HFFc6 (cell line): Measurements from ENCODE around the gene SYNGR2. TPM values are rescaled to one million over a fixed set of nuclear protein-coding genes. Genes with fewer than 3 reads are reported as not detected.

Source experiments
- DNase-seq: peaks from one replicate; pipeline ENCODE4 v3.0.0-alpha.2; 2018
- H3K27ac Mint-ChIP-seq: 2 replicates; pipeline ENCODE4 v1.8.0; 2020; ENCODE audit warnings: mild to moderate bottlenecking, mixed read lengths
- H3K27me3 Mint-ChIP-seq: 2 replicates; pipeline ENCODE4 v1.8.0; 2021; ENCODE audit warnings: mild to moderate bottlenecking, moderate library complexity, mixed read lengths; ENCODE audit not compliant: insufficient read depth
- H3K36me3 Mint-ChIP-seq: 2 replicates; pipeline ENCODE4 v1.8.0; 2021; ENCODE audit warnings: low read depth, mixed read lengths
- H3K4me1 Mint-ChIP-seq: 2 replicates; pipeline ENCODE4 v1.8.0; 2020; ENCODE audit warnings: low read depth, mixed read lengths
- H3K4me3 Mint-ChIP-seq: 2 replicates; pipeline ENCODE4 v1.8.0; 2020; ENCODE audit warnings: mild to moderate bottlenecking, moderate library complexity, mixed read lengths
- H3K9me3 Mint-ChIP-seq: 2 replicates; pipeline ENCODE4 v1.8.0; 2020; ENCODE audit warnings: mild to moderate bottlenecking, mixed read lengths
- total RNA-seq, 6 experiments: library from RNA; stranded (reverse); fragmentation: NEBNext Ultra II Directional; extraction: Animal tissue kit (Norgen Biotek cat#: 25700); gene quantifications; 2 replicates in 1 of 6; 3 replicates in 5 of 6; pipeline ENCODE4 v1.2.3, GENCODE V29; 2021
- TF ChIP-seq, protein P1 (sequence below): fragments of 200-600 bp; sonication (generic); IDR thresholded peaks from 2 replicates; pipeline ENCODE4 v1.5.0; 2021; ENCODE audit warnings: antibody characterized with exemption, mild to moderate bottlenecking

SYNGR2 gene
- total RNA-seq, 6 experiments from 2014 or later: 44.6 to 104 (median 54.7) TPM

DNA sequence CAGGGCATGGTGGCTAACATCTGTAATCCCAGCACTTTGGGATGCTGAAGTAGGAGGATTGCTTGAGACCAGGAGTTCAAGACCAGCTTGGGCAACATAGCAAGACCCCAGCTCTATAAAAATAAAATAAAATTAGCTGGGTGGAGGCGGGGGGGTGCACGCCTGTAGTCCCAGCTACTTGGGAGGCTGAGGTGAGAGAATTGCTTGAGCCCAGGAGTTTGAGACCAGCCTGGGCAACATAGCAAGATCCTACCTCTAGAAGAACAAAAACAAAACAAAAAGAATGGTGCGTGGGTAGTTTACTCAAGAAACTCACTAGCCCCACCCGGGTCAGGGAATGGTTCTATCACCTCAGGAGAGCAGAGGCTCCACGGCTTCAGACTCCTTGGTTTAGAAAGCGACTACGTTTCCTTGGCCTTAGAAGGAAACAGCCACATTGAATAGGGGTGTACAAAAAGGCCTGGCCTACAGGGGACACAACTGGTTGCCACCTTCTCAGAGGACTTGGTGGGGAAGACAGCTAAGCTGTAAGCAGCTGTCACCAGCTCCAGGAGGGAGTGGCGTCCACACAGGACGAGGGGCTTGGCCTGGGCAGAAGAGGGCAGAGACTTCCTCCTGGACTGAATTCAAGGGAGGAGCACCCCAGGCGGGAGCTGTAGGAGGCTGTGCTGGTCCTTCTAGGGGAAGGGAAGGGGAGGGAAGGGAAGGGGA, 17.8 kb downstream of the SYNGR2 start:
- Mint-ChIP-seq H3K4me1 (peaks cover 44% of the 10 kb centered on the region), H3K27ac (peak overlapping the region; percentile 43; the same call in 1 of the 2 replicates), H3K9me3 (no peaks in the 10 kb centered on the region; the same call in 1 of the 2 replicates), H3K4me3 (peak overlapping the region; percentile 91), H3K27me3 (no peaks in the 10 kb centered on the region; the same call in 1 of the 2 replicates), H3K36me3 (peaks cover 15% of the 10 kb centered on the region)
- peak; percentile 3 for DNase-seq
- TF ChIP-seq, protein P1, sequence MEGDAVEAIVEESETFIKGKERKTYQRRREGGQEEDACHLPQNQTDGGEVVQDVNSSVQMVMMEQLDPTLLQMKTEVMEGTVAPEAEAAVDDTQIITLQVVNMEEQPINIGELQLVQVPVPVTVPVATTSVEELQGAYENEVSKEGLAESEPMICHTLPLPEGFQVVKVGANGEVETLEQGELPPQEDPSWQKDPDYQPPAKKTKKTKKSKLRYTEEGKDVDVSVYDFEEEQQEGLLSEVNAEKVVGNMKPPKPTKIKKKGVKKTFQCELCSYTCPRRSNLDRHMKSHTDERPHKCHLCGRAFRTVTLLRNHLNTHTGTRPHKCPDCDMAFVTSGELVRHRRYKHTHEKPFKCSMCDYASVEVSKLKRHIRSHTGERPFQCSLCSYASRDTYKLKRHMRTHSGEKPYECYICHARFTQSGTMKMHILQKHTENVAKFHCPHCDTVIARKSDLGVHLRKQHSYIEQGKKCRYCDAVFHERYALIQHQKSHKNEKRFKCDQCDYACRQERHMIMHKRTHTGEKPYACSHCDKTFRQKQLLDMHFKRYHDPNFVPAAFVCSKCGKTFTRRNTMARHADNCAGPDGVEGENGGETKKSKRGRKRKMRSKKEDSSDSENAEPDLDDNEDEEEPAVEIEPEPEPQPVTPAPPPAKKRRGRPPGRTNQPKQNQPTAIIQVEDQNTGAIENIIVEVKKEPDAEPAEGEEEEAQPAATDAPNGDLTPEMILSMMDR: no peak

DNA sequence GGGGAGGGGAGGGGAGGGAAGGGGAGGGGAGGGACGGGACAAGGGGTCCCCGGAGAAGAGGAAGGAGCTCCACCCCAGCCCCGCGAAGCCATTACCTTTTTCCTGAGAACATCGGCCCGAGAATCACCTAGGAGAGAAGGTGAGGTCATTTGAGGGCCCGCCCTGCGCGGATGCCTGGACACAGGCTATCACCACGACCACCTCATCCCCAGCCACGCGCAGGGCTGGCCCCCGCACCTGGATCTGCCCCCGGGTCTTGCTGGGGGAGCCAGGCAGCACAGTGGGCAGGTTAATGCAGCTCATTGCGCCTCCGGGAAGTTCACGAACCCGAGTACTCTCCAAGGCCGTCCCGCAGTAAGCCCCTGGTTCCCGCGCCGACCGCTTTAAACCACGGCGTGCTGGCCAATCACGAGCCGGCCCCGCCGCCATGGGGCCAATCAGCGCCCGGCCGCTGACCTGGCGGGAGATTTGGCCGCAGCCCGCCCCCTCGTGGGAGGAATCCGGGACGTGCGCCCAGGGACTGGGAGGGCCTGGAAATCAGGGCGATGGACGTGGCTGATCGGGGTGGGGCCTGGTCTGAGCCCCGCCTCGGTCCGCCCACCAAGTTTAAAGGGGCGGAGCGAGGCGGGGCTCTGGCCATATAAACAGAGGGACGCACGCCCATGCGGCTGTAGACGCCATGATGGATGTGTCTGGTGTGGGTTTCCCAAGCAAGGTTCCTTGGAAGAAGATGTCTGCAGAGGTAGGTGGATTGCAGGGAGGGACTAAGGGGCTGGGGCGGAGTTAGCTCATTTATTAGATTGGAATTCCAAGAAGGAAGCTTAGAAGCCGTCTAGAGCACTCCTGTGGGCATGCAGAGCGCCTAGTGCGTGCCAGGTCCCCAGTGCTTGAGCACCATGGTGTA, 18.6 kb downstream of the SYNGR2 start, which contains the start of the genes AFMID and TK1:
TSS of gene AFMID (plus strand) at position 671 of the 904 bp plus-strand sequence. CDS start at position 680, 9 bp downstream.
TSS of gene TK1 (minus strand) at position 361 of the 904 bp plus-strand sequence. CDS start at position 303, 58 bp downstream.
- TF ChIP-seq, protein P1: peak; percentile 96
- DNase-seq: peak; percentile 95
- no peaks in the 10 kb centered on the region; the same call in 1 of the 2 replicates for H3K9me3 Mint-ChIP-seq
- peaks cover 44% of the 10 kb centered on the region for H3K4me1 Mint-ChIP-seq
- H3K27me3 Mint-ChIP-seq: no peaks in the 10 kb centered on the region; the same call in 1 of the 2 replicates
- H3K27ac Mint-ChIP-seq: peak within 1 kb of the TSS; percentile 69
- H3K4me3 Mint-ChIP-seq: peak within 1 kb of the TSS; percentile 91
- H3K36me3 Mint-ChIP-seq: peaks cover 15% of the 10 kb centered on the region

DNA sequence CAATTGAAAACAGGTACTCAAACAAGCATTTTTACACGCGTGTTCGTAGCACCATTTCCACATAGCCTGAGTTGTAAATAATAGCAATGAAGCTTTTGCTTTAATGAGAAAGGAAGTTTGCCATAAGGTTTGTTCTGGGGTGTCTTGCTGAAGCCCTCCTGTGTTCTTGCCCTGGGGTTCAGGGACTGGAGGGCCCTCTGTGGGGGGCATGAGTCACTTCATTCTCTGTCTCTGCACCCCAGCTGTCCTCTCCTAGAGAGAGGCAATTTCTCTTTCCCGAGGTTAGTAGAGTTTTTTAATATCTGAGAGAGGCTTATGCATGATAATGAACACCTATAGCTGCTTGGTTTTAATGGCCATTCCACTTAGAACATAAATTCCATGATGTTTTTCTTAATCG, 28.3 kb downstream of the SYNGR2 start:
- Mint-ChIP-seq H3K27ac (no peak overlapping the region), H3K4me3 (no peak overlapping the region), H3K27me3 (0 out of 2 replicates have a peak, but pooled peaks cover 2% of the 10 kb centered on the region), H3K9me3 (no peaks in the 10 kb centered on the region), H3K36me3 (0 out of 2 replicates have a peak, but pooled peaks cover 5% of the 10 kb centered on the region), H3K4me1 (peaks cover 5% of the 10 kb centered on the region)
- no peak for DNase-seq
- TF ChIP-seq, protein P1: no peak

DNA sequence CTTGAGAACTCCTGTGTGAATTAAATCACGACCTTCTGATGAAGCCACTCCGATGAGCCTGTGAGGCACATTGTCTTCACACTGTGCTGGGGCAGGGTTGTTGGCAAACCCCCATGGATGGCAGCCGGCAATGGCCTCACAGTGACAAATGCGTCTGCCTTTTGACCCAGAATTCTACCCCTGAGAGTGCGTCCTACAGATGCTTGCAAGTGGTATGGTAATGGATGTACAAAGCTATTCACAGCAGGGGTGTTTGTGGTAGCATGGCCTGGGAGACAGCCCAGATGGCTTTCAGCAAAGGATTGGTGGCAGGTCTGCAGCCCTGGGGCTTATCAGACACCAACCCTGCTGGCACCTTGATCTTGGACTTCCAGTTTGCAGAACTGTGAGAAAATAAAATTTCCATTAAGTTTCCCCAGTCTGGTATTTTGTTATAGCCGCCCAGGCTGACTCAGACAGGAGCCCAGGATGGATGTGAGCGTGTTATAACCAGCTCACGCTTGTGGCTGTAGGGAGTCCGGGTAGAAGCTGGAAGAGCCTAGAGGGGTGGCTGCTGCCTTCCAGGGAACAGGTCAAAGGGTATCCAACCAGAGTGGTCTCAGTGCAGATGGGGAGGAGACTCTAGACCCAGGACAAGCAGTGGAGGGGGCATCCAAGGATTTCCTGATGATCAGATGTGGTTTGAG, 28.9 kb downstream of the SYNGR2 start:
- no peaks in the 10 kb centered on the region for H3K9me3 Mint-ChIP-seq
- H3K27me3 Mint-ChIP-seq: 0 out of 2 replicates have a peak, but pooled peaks cover 2% of the 10 kb centered on the region
- H3K4me1 Mint-ChIP-seq: peaks cover 5% of the 10 kb centered on the region
- TF ChIP-seq, protein P1: no peak
- 0 out of 2 replicates have a peak, but pooled peaks cover 5% of the 10 kb centered on the region for H3K36me3 Mint-ChIP-seq
- H3K27ac Mint-ChIP-seq: no peak overlapping the region
- H3K4me3 Mint-ChIP-seq: no peak overlapping the region
- no peak for DNase-seq

DNA sequence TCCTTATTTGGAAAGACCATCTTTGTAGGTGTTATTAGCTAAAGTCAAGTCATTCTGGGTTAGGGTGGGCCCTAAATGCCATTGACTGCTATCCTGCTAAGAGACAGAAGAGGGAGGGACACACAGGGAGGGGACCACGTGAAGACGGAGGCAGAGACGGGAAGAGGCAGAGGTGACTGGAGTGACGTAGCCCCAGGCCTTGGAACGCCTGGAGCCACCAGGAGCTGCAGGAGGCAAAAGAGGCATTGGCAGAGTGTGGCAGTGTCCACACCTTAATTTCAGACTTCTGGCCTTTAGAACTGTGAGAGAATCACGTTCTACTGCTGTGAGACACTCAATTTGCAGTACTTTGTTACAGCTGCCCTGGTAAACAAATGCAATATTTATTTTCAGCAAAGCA, 32.1 kb downstream of the SYNGR2 start:
- Mint-ChIP-seq H3K4me1 (peaks cover 5% of the 10 kb centered on the region), H3K27ac (no peak overlapping the region), H3K36me3 (peaks cover 10% of the 10 kb centered on the region), H3K4me3 (no peak overlapping the region), H3K27me3 (0 out of 2 replicates have a peak, but pooled peaks cover 2% of the 10 kb centered on the region), H3K9me3 (no peaks in the 10 kb centered on the region)
- no peak for DNase-seq
- TF ChIP-seq, protein P1: no peak
